SK-N-SH treated with all-trans-retinoic acid at 6 μM for 48 hours (cell line): ENCODE measurements around the gene CHMP3.

Source experiments
- ATAC-seq: fragments of 200-7000 bp; cut with Tn5 transposase; 3 replicates; pipeline ENCODE4 v1.9.1; 2020; ENCODE audit warnings: mild to moderate bottlenecking, moderate library complexity
- ARNTL ChIP-seq: fragments of 450-650 bp; formaldehyde crosslinking; IDR thresholded peaks from 2 replicates; pipeline ENCODE4 v1.5.0; 2020; ENCODE audit warnings: low read depth, mild to moderate bottlenecking, moderate library complexity, borderline replicate concordance
- BACH2 ChIP-seq: fragments of 250-450 bp; sonication (Bioruptor Pico); IDR thresholded peaks from 2 replicates; pipeline ENCODE4 v1.9.0; 2021; ENCODE audit warnings: mild to moderate bottlenecking, borderline replicate concordance
- CREB5 ChIP-seq: fragments of 250-450 bp; sonication (Bioruptor Pico); IDR thresholded peaks from 2 replicates; pipeline ENCODE4 v1.5.1; 2020; ENCODE audit warnings: low read depth, mild to moderate bottlenecking, moderate library complexity
- CSDC2 ChIP-seq: fragments of 250-450 bp; sonication (Bioruptor Pico); IDR thresholded peaks from 2 replicates; pipeline ENCODE4 v1.5.0; 2020; ENCODE audit warnings: mild to moderate bottlenecking, moderate library complexity
- CSRNP3 ChIP-seq: fragments of 250-450 bp; sonication (Bioruptor Pico); IDR thresholded peaks from 2 replicates; pipeline ENCODE4 v1.5.1; 2021; ENCODE audit warnings: mild to moderate bottlenecking, moderate library complexity
- ESRRG ChIP-seq: fragments of 250-450 bp; sonication (Bioruptor Pico); IDR thresholded peaks from 2 replicates; pipeline ENCODE4 v1.6.1; 2021; ENCODE audit warnings: mild to moderate bottlenecking
- GLIS3 ChIP-seq: fragments of 250-450 bp; sonication (Bioruptor Pico); IDR thresholded peaks from 2 replicates; pipeline ENCODE4 v1.5.0; 2020; ENCODE audit warnings: mild to moderate bottlenecking, moderate library complexity
- ISL1 ChIP-seq: fragments of 250-450 bp; sonication (Bioruptor Pico); IDR thresholded peaks from 2 replicates; pipeline ENCODE4 v2.1.2; 2022; ENCODE audit warnings: mild to moderate bottlenecking, moderate library complexity
- OSR1 ChIP-seq: fragments of 250-450 bp; sonication (Bioruptor Pico); IDR thresholded peaks from 2 replicates; pipeline ENCODE4 v1.8.0; 2022; ENCODE audit warnings: moderate library complexity, mild to moderate bottlenecking, inconsistent platforms
- PATZ1 ChIP-seq: fragments of 250-450 bp; sonication (Bioruptor Pico); IDR thresholded peaks from 2 replicates; pipeline ENCODE4 v1.8.0; 2020; ENCODE audit warnings: mild to moderate bottlenecking, moderate library complexity, borderline replicate concordance
- POU6F1 ChIP-seq: fragments of 250-450 bp; sonication (Bioruptor Pico); IDR thresholded peaks from 2 replicates; pipeline ENCODE4 v1.8.0; 2021; ENCODE audit warnings: low read depth, mild to moderate bottlenecking, moderate library complexity, borderline replicate concordance
- PPARA ChIP-seq: fragments of 250-450 bp; sonication (Bioruptor Pico); IDR thresholded peaks from 2 replicates; pipeline ENCODE4 v1.5.0; 2020; ENCODE audit warnings: mild to moderate bottlenecking, borderline replicate concordance
- RARB ChIP-seq: fragments of 250-450 bp; sonication (Bioruptor Pico); IDR thresholded peaks from 2 replicates; pipeline ENCODE4 v1.8.0; 2021; ENCODE audit warnings: mild to moderate bottlenecking, moderate library complexity
- SNAI2 ChIP-seq: fragments of 250-450 bp; sonication (Bioruptor Pico); IDR thresholded peaks from 2 replicates; pipeline ENCODE4 v1.5.0; 2020; ENCODE audit warnings: mild to moderate bottlenecking, moderate library complexity
- TCF4 ChIP-seq: fragments of 250-450 bp; sonication (Bioruptor Pico); IDR thresholded peaks from 2 replicates; pipeline ENCODE4 v1.8.0; 2021; ENCODE audit warnings: mild to moderate bottlenecking, moderate library complexity, borderline replicate concordance
- TOX ChIP-seq: fragments of 250-450 bp; sonication (Bioruptor Pico); IDR thresholded peaks from 2 replicates; pipeline ENCODE4 v1.8.0; 2021; ENCODE audit warnings: mild to moderate bottlenecking, moderate library complexity, borderline replicate concordance
- TSHZ2 ChIP-seq: fragments of 250-450 bp; sonication (Bioruptor Pico); IDR thresholded peaks from 2 replicates; pipeline ENCODE4 v1.5.0; 2020; ENCODE audit warnings: mild to moderate bottlenecking, moderate library complexity
- ZC3H10 ChIP-seq: fragments of 250-450 bp; sonication (Bioruptor Pico); IDR thresholded peaks from 2 replicates; pipeline ENCODE4 v1.5.1; 2021; ENCODE audit warnings: mild to moderate bottlenecking, moderate library complexity
- ZFP3 ChIP-seq: fragments of 250-450 bp; sonication (Bioruptor Pico); IDR thresholded peaks from 2 replicates; pipeline ENCODE4 v1.5.0; 2020; ENCODE audit warnings: mild to moderate bottlenecking, moderate library complexity
- ZFP30 ChIP-seq: fragments of 450-650 bp; formaldehyde crosslinking; IDR thresholded peaks from 2 replicates; pipeline ENCODE4 v1.5.0; 2022; ENCODE audit warnings: mild to moderate bottlenecking, moderate library complexity
- ZNF565 ChIP-seq: fragments of 450-650 bp; formaldehyde crosslinking; conservative IDR thresholded peaks from 2 replicates; pipeline ENCODE4 v1.5.0; 2020; ENCODE audit warnings: low read depth, mild to moderate bottlenecking, moderate library complexity
- ZNF70 ChIP-seq: fragments of 450-650 bp; formaldehyde crosslinking; IDR thresholded peaks from 2 replicates; pipeline ENCODE4 v1.5.0; 2020; ENCODE audit warnings: mild to moderate bottlenecking, moderate library complexity
- ZNF8 ChIP-seq: fragments of 450-650 bp; formaldehyde crosslinking; IDR thresholded peaks from 2 replicates; pipeline ENCODE4 v1.5.0; 2020; ENCODE audit warnings: mild to moderate bottlenecking, moderate library complexity

The CHMP3 gene

GRCh38 chr2:86482034-86482433, 81.2 kb downstream of the CHMP3 start:
- ATAC-seq = no peak
- TF ChIP-seq ISL1 (CRISPR knock-in tag) (no peak), ZNF70 (no peak), OSR1 (CRISPR knock-in tag) (no peak), CSRNP3 (CRISPR knock-in tag) (no peak), CREB5 (CRISPR knock-in tag) (no peak), SNAI2 (CRISPR knock-in tag) (no peak), ZFP30 (CRISPR knock-in tag) (no peak), ESRRG (no peak), TSHZ2 (CRISPR knock-in tag) (no peak), POU6F1 (CRISPR knock-in tag) (no peak), RARB (CRISPR knock-in tag) (no peak), PATZ1 (CRISPR knock-in tag) (no peak), BACH2 (no peak), CSDC2 (CRISPR knock-in tag) (no peak)

GRCh38 chr2:86480105-86480504, 83.1 kb downstream of the CHMP3 start:
- no peak for ATAC-seq
- TF ChIP-seq PPARA (no peak), TSHZ2 (CRISPR knock-in tag) (no peak)
- TF ChIP-seq, all 23 proteins: peak for 0

- ATAC-seq = no peak
- TF ChIP-seq CSRNP3 (CRISPR knock-in tag) (no peak), TOX (CRISPR knock-in tag) (no peak), CREB5 (CRISPR knock-in tag) (no peak), GLIS3 (no peak), ZNF565 (CRISPR knock-in tag) (no peak), ZNF70 (no peak), RARB (CRISPR knock-in tag) (no peak), ARNTL (CRISPR knock-in tag) (no peak), CSDC2 (CRISPR knock-in tag) (no peak), ESRRG (no peak), ZNF8 (CRISPR knock-in tag) (no peak), SNAI2 (CRISPR knock-in tag) (no peak), ZC3H10 (CRISPR knock-in tag) (no peak), TCF4 (CRISPR knock-in tag) (no peak), PPARA (no peak), ZFP3 (no peak)
Measured at GRCh38 chr2:86477349-86477748, 85.9 kb downstream of the CHMP3 start.
